GM23338 (cell line): ENCODE measurements around the gene TMEM98. TPM values are rescaled to one million over a fixed set of nuclear protein-coding genes. Genes with fewer than 3 reads are reported as not detected.

ENCODE experiments used
- ATAC-seq: fragments of 200-7000 bp; cut with Tn5 transposase; 3 replicates; pipeline ENCODE4 v1.9.1; 2020
- DNase-seq: peaks from one replicate; pipeline ENCODE4 v3.0.0-alpha.2; 2015; ENCODE audit warnings: low spot score
- H2AFZ ChIP-seq: fragments of 200-600 bp; sonication (generic); 2 replicates; pipeline ENCODE4 v1.8.0; 2016; ENCODE audit warnings: antibody characterized with exemption, mild to moderate bottlenecking, moderate library complexity
- H3F3A ChIP-seq: fragments of 200-600 bp; sonication (generic); replicated peaks from 2 replicates; pipeline ENCODE4 v1.8.0; 2017; ENCODE audit warnings: antibody characterized with exemption, mixed run types, low read depth
- H3K27ac ChIP-seq: fragments of 200-600 bp; sonication (generic); 2 replicates; pipeline ENCODE4 v1.6.1; 2016; ENCODE audit warnings: low read depth
- H3K27me3 ChIP-seq: fragments of 200-600 bp; sonication (generic); 2 replicates; pipeline ENCODE4 v1.8.0; 2016; ENCODE audit warnings: mild to moderate bottlenecking, mixed run types, moderate library complexity; ENCODE audit not compliant: insufficient read depth
- H3K36me3 ChIP-seq: fragments of 200-600 bp; sonication (generic); 2 replicates; pipeline ENCODE4 v1.8.0; 2016; ENCODE audit warnings: mild to moderate bottlenecking; ENCODE audit not compliant: insufficient read depth
- H3K4me1 ChIP-seq: fragments of 200-600 bp; sonication (generic); 2 replicates; pipeline ENCODE4 v1.8.0; 2016; ENCODE audit warnings: mild to moderate bottlenecking, moderate library complexity; ENCODE audit not compliant: insufficient read depth
- H3K4me2 ChIP-seq: fragments of 200-600 bp; sonication (generic); 2 replicates; pipeline ENCODE4 v1.7.1; 2017; ENCODE audit warnings: mixed run types
- H3K4me3 ChIP-seq: fragments of 200-600 bp; sonication (generic); 2 replicates; pipeline ENCODE4 v1.6.1; 2016; ENCODE audit warnings: mixed run types
- H3K79me2 ChIP-seq: fragments of 200-600 bp; sonication (generic); replicated peaks from 2 replicates; pipeline ENCODE4 v1.8.0; 2017; ENCODE audit warnings: mild to moderate bottlenecking; ENCODE audit not compliant: insufficient read depth
- H3K9me2 ChIP-seq: fragments of 200-600 bp; sonication (generic); 2 replicates; pipeline ENCODE4 v1.8.0; 2017; ENCODE audit not compliant: insufficient read depth
- H4K20me1 ChIP-seq: fragments of 200-600 bp; sonication (generic); replicated peaks from 2 replicates; pipeline ENCODE4 v1.8.0; 2017; ENCODE audit warnings: mild to moderate bottlenecking; ENCODE audit not compliant: insufficient read depth
- H3K27ac Mint-ChIP-seq: 2 replicates; pipeline ENCODE4 v1.8.0; 2020; ENCODE audit warnings: inconsistent platforms, mild to moderate bottlenecking, moderate library complexity, mixed read lengths
- H3K27me3 Mint-ChIP-seq: 3 replicates; pipeline ENCODE4 v1.8.0; 2022; ENCODE audit warnings: low read depth, mild to moderate bottlenecking, moderate library complexity, mixed read lengths, inconsistent platforms; ENCODE audit not compliant: insufficient read depth, poor library complexity
- H3K36me3 Mint-ChIP-seq: 3 replicates; pipeline ENCODE4 v1.8.0; 2021; ENCODE audit warnings: low read depth, mild to moderate bottlenecking, inconsistent platforms, moderate library complexity, mixed read lengths
- H3K4me1 Mint-ChIP-seq: 3 replicates; pipeline ENCODE4 v1.8.0; 2020; ENCODE audit warnings: mild to moderate bottlenecking, inconsistent platforms, mixed read lengths
- H3K4me3 Mint-ChIP-seq: 3 replicates; pipeline ENCODE4 v1.8.0; 2021; ENCODE audit warnings: moderate library complexity, mild to moderate bottlenecking, inconsistent platforms, mixed read lengths
- H3K9me3 Mint-ChIP-seq: 3 replicates; pipeline ENCODE4 v1.8.0; 2020; ENCODE audit warnings: moderate library complexity, mild to moderate bottlenecking, inconsistent platforms, mixed read lengths
- CREB1 ChIP-seq: fragments of 250-450 bp; sonication (Bioruptor Pico); IDR thresholded peaks from 2 replicates; pipeline ENCODE4 v1.5.0; 2020; ENCODE audit warnings: low read depth, mild to moderate bottlenecking, moderate library complexity
- ETS1 ChIP-seq: IDR thresholded peaks from 2 replicates; pipeline ENCODE4 v1.6.1; 2016; ENCODE audit warnings: antibody characterized with exemption
- EZH2 ChIP-seq: fragments of 200-600 bp; sonication (generic); IDR thresholded peaks from one replicate; pipeline ENCODE4 v1.8.0; 2017; ENCODE audit warnings: antibody characterized with exemption, mild to moderate bottlenecking, low read depth; ENCODE audit not compliant: unreplicated experiment
- EZH2phosphoT487 ChIP-seq: fragments of 200-600 bp; sonication (generic); IDR thresholded peaks from one replicate; pipeline ENCODE4 v1.8.1; 2018; ENCODE audit warnings: antibody characterized with exemption; ENCODE audit not compliant: unreplicated experiment
- JUNB ChIP-seq: IDR thresholded peaks from one replicate; pipeline ENCODE4 v1.6.1; 2016; ENCODE audit warnings: antibody characterized with exemption; ENCODE audit not compliant: unreplicated experiment
- NANOG ChIP-seq: IDR thresholded peaks from 2 replicates; pipeline ENCODE4 v1.6.1; 2016; ENCODE audit warnings: antibody characterized with exemption, borderline replicate concordance
- POLR2AphosphoS5 ChIP-seq: IDR thresholded peaks from 2 replicates; pipeline ENCODE4 v1.6.1; 2016; ENCODE audit warnings: antibody characterized with exemption, low read depth
- REST ChIP-seq: IDR thresholded peaks from one replicate; pipeline ENCODE4 v1.6.1; 2018; ENCODE audit warnings: antibody characterized with exemption; ENCODE audit not compliant: unreplicated experiment
- STAT1 ChIP-seq: IDR thresholded peaks from one replicate; pipeline ENCODE4 v1.6.1; 2016; ENCODE audit warnings: antibody characterized with exemption; ENCODE audit not compliant: unreplicated experiment
- ZNF114 ChIP-seq: fragments of 250-450 bp; sonication (Bioruptor Pico); IDR thresholded peaks from 2 replicates; pipeline ENCODE4 v1.5.0; 2020; ENCODE audit warnings: mild to moderate bottlenecking, moderate library complexity
- ZNF331 ChIP-seq: fragments of 250-450 bp; sonication (Bioruptor Pico); IDR thresholded peaks from 2 replicates; pipeline ENCODE4 v1.5.0; 2020; ENCODE audit warnings: low read depth, mild to moderate bottlenecking, moderate library complexity
- ZNF462 ChIP-seq: fragments of 250-450 bp; sonication (Bioruptor Pico); IDR thresholded peaks from 2 replicates; pipeline ENCODE4 v1.5.0; 2020; ENCODE audit warnings: mild to moderate bottlenecking, moderate library complexity
- polyA plus RNA-seq: library from polyadenylated mRNA; unstranded; fragments of >200 nt; fragmentation: Nextera tagmentation; extraction: Ambion mirVana; gene quantifications from 2 replicates; pipeline ENCODE4 v1.2.1, GENCODE V29; 2016
- total RNA-seq: library from RNA; depleted of rRNA; stranded (reverse); fragments of >200 nt; shearing (Covaris generic); gene quantifications from 2 replicates; pipeline ENCODE4 v1.2.3, GENCODE V29; 2014
- TF ChIP-seq, protein P1 (sequence below), 2 experiments: fragments of 200-600 bp in 1 of 2; sonication (generic) in 1 of 2; conservative IDR thresholded peaks; 2 replicates each; pipeline versions ENCODE4 v1.5.1 to v1.6.1; 2016 to 2017; ENCODE audit warnings: antibody characterized with exemption in 2 of 2, low read depth in 2 of 2, mild to moderate bottlenecking in 2 of 2, moderate library complexity in 1 of 2

The TMEM98 gene
- total and polyA plus RNA-seq, 2 experiments from 2014 or later: 60.4 to 94.8 TPM

GRCh38 chr17:32949181-32949580, 21.2 kb downstream of the TMEM98 start:
- H3K4me2 ChIP-seq: no peak overlapping the region
- no peak overlapping the region for H2AFZ ChIP-seq
- no peaks in the 10 kb centered on the region for H3K27me3 ChIP-seq
- Mint-ChIP-seq H3K36me3 (no peaks in the 10 kb centered on the region), H3K4me1 (peaks cover 5% of the 10 kb centered on the region; the same call in 1 of the 3 replicates), H3K27ac (no peak overlapping the region), H3K27me3 (peaks cover 4% of the 10 kb centered on the region), H3K9me3 (no peaks in the 10 kb centered on the region), H3K4me3 (no peak overlapping the region)
- TF ChIP-seq REST (no peak), ZNF331 (CRISPR knock-in tag) (no peak), EZH2phosphoT487 (no peak), CREB1 (CRISPR knock-in tag) (no peak), STAT1 (no peak), ETS1 (no peak), EZH2 (no peak), NANOG (no peak), JUNB (no peak), POLR2AphosphoS5 (no peak), ZNF462 (CRISPR knock-in tag) (no peak), ZNF114 (no peak)
- TF ChIP-seq, protein P1, sequence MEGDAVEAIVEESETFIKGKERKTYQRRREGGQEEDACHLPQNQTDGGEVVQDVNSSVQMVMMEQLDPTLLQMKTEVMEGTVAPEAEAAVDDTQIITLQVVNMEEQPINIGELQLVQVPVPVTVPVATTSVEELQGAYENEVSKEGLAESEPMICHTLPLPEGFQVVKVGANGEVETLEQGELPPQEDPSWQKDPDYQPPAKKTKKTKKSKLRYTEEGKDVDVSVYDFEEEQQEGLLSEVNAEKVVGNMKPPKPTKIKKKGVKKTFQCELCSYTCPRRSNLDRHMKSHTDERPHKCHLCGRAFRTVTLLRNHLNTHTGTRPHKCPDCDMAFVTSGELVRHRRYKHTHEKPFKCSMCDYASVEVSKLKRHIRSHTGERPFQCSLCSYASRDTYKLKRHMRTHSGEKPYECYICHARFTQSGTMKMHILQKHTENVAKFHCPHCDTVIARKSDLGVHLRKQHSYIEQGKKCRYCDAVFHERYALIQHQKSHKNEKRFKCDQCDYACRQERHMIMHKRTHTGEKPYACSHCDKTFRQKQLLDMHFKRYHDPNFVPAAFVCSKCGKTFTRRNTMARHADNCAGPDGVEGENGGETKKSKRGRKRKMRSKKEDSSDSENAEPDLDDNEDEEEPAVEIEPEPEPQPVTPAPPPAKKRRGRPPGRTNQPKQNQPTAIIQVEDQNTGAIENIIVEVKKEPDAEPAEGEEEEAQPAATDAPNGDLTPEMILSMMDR (conservative IDR thresholded peaks at IDR 0.05; ENCODE audit: low read depth in 2 of 2): no peak
- DNase-seq (no peak), ATAC-seq (no peak)
- H3K4me3 ChIP-seq: no peak overlapping the region
- H3K4me1 ChIP-seq: peaks cover 3% of the 10 kb centered on the region; the same call in 1 of the 2 replicates
- H3K36me3 ChIP-seq: no peaks in the 10 kb centered on the region
- no peaks in the 10 kb centered on the region; the same call in 1 of the 2 replicates for H3K9me2 ChIP-seq
- H3K79me2 ChIP-seq: no peaks in the 10 kb centered on the region
- no peaks in the 10 kb centered on the region for H4K20me1 ChIP-seq
- no peaks in the 10 kb centered on the region for H3F3A ChIP-seq
- no peak overlapping the region for H3K27ac ChIP-seq
